Activated T-helper 2 cell treated with anti-CD3 and anti-CD28 coated beads, Interferon-gamma antibody, Interleukin-2, Interleukin-4, amounts not matched to agents 10 μg/mL and 5 μg/mL and 100 μg/mL, durations not matched to agents 14 hours and 24 hours and 36 hours (primary cell): ENCODE data around the gene KRT4. TPM values are rescaled to one million over a fixed set of nuclear protein-coding genes. Genes with fewer than 3 reads are reported as not detected.

Source experiments
- DNase-seq: peaks from one replicate; pipeline ENCODE4 v3.0.0; 2021; ENCODE audit warnings: low spot score
- H3K27ac Mint-ChIP-seq: one replicate; pipeline ENCODE4 v1.8.0; 2021; ENCODE audit warnings: mixed read lengths
- H3K27me3 Mint-ChIP-seq: one replicate; pipeline ENCODE4 v1.8.0; 2021; ENCODE audit warnings: low read depth, mixed read lengths
- H3K36me3 Mint-ChIP-seq: one replicate; pipeline ENCODE4 v1.8.0; 2021; ENCODE audit warnings: low read depth, mixed read lengths
- H3K4me1 Mint-ChIP-seq: one replicate; pipeline ENCODE4 v1.8.0; 2021; ENCODE audit warnings: low read depth, mixed read lengths
- H3K4me3 Mint-ChIP-seq: one replicate; pipeline ENCODE4 v1.8.0; 2021; ENCODE audit warnings: low read depth, mild to moderate bottlenecking, moderate library complexity, mixed read lengths
- H3K9me3 Mint-ChIP-seq: one replicate; pipeline ENCODE4 v1.8.0; 2021; ENCODE audit warnings: mixed read lengths
- intact Hi-C: fragments of 100-400 bp; cut with micrococcal nuclease; formaldehyde crosslinking; loops from one replicate; pipeline ENCODE4 v1.15.1; 2023
- total RNA-seq: library from RNA; stranded (reverse); gene quantifications from 2 replicates; pipeline ENCODE4 v1.2.3, GENCODE V29; 2022

The KRT4 gene
- total RNA-seq, 1 donor from 2014 or later, result not detected

DNA sequence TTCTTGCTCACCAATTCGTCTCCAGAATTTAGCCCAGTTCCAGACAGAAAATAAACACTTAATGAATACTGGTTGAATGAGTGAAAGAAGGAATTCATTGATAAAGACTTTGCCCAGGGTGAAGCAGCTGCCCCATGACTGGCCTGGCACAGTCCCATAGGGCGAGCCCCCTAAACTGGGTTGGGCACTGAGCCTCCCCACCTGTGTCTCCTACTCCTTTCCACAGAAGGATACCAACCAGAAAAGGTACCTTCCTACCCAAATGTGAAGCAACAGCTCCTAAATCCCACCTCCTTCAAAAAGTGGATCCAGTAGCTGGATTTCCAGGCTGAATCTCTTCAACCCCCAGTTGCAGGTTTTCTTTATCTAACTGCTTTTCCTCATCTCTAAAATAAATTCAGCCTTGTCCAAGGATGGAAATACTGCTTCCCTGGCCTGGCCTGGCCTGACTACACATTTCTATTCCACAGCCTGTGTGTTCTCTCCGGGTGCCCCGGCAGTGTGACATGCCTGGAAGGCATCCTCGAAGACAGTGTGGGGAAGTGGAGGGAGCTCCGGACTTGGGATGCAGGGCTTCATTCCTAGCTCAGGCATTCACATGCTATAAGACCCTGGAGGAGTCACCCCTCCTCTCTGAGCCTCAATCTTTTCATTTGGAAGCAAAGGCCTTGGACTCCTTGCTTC, 25.6 kb downstream of the KRT4 start:
- Mint-ChIP-seq H3K4me3 (no peak overlapping the region), H3K36me3 (no peaks in the 10 kb centered on the region), H3K27me3 (peaks cover 40% of the 10 kb centered on the region), H3K27ac (no peak overlapping the region), H3K9me3 (no peaks in the 10 kb centered on the region), H3K4me1 (peaks cover 14% of the 10 kb centered on the region)
- intact Hi-C loops, result no loop called here
- DNase-seq, result no peak

- intact Hi-C loops, result no loop called here
- DNase-seq, result no peak
Observed at GRCh38 chr12:52787324-52788191, 26.4 kb downstream of the KRT4 start.

DNA sequence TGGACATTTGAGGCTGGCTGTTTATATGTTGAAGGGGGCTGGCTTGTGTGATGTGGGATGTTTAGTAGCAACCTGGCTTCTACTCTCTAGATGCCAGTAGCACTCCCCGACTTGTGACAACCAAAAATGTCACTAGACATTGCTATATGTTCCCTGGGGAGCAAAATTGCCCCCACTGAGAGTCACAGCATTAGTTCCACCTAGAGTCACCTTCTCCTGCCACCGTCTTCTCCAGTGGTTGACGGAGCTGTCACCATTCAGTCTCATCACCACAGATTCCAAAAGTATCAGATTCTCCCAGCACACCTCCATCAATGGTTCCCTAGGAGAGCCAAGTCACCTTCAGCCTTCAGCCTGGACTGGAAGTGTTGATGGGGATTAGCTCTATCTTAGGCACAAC, 29.0 kb downstream of the KRT4 start:
- Mint-ChIP-seq H3K9me3 (no peaks in the 10 kb centered on the region), H3K27ac (no peak overlapping the region), H3K36me3 (no peaks in the 10 kb centered on the region), H3K27me3 (peaks cover 38% of the 10 kb centered on the region), H3K4me3 (no peak overlapping the region), H3K4me1 (no peaks in the 10 kb centered on the region)
- intact Hi-C loops, result no loop called here
- no peak for DNase-seq

More at GRCh38 chr12:52787324-52788191, 26.4 kb downstream of the KRT4 start:
- H3K9me3 Mint-ChIP-seq, result no peaks in the 10 kb centered on the region
- peaks cover 40% of the 10 kb centered on the region for H3K27me3 Mint-ChIP-seq
- peaks cover 6% of the 10 kb centered on the region for H3K4me1 Mint-ChIP-seq
- H3K36me3 Mint-ChIP-seq, result no peaks in the 10 kb centered on the region
- no peak overlapping the region for H3K4me3 Mint-ChIP-seq
- no peak overlapping the region for H3K27ac Mint-ChIP-seq

DNA sequence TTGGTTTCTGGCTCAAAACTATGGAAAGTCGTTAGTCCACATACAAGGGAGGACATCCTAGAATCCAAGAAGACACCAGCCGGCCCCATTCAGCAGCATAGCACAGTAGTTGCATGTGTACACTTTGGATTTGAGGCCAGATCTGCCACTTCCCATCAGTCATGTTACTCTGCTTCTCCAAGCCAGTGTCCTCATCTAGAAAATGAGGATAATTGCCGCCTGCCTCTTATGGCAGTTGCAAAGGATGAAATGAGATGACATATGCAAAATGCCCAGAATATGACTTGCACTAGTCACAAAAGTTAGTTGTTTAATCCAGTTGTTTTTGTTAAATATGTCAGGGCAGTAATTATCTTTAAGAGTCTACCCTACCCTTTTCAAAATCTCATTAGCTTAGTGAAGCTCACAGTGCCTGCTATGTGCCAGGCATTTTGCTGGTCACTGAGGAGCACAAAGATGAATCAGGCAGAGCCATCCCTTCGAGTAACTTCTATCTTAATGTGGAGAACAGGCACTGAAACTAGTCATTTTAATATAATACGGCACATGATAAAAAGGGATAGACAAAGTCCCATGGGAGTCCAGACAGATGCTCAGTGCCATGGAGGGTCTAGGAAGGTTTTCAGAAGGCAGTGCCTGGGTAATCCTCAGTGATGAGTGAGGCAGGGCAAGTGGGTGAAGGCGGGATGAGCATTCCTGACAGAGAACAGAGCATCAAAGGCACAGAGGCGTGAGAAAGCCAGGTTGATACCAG, 30.2 kb downstream of the KRT4 start:
- Mint-ChIP-seq H3K36me3 (no peaks in the 10 kb centered on the region), H3K27ac (no peak overlapping the region), H3K4me3 (no peak overlapping the region), H3K4me1 (no peaks in the 10 kb centered on the region), H3K27me3 (peaks cover 36% of the 10 kb centered on the region), H3K9me3 (no peaks in the 10 kb centered on the region)
- intact Hi-C loops, result no loop called here
- DNase-seq, result no peak

DNA sequence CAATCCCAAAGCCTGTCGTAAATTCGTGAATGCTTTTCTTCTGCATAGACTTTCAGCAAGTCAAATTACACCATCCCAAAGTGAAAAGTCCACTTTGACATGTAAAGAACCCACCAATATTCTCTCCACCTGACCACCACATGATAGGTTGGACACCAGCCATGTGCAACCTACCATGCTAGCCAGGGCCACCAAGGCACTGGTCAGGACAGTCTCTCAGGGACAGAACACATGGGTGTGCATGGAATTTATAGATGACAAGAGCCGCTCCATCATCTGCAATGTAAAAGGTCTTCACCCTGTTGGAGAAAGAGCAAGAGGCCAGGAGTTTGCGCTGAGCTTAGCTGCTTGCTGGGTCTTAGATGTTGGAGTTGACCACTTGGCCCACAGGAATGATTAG, 31.4 kb downstream of the KRT4 start:
- H3K9me3 Mint-ChIP-seq, result no peaks in the 10 kb centered on the region
- no peak for DNase-seq
- intact Hi-C loops, result no loop called here
- no peak overlapping the region for H3K4me3 Mint-ChIP-seq
- H3K27ac Mint-ChIP-seq, result no peak overlapping the region
- no peaks in the 10 kb centered on the region for H3K4me1 Mint-ChIP-seq
- no peaks in the 10 kb centered on the region for H3K36me3 Mint-ChIP-seq
- H3K27me3 Mint-ChIP-seq, result peaks cover 31% of the 10 kb centered on the region

DNA sequence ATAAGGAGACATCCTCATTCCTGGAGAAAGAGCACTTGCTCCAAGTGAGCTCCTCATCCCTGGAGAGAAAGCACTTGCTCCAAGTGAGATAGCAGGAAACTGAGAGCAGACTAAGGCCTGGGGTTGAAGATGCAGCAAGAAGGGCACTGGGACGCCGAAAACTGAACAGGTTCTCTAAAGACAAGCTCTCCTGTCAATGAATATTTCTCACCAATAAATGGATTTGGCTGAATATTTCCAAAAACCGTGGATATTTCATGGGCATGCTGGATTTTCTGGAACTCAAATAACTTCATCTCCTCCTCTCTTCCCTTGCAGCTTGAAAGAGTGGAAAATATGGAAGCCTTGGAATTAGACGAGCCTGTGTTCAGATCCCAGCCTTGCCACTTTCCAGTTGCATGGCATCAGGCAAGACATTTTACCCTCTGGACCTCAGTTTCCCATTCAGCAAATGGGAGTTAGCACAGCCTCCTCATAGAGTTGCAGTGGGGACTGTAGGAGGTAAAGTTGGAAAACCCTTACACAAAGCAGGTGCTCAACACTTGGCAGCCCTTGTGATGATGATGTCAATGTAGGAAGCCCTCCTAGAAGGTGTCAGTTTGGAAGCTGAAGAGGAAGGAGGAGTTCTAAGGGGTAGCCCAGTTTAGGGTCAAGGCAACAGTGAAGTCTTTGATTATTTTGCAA, 32.4 kb downstream of the KRT4 start:
- Mint-ChIP-seq H3K36me3 (no peaks in the 10 kb centered on the region), H3K27me3 (peaks cover 32% of the 10 kb centered on the region), H3K27ac (no peak overlapping the region), H3K9me3 (no peaks in the 10 kb centered on the region), H3K4me1 (no peaks in the 10 kb centered on the region), H3K4me3 (no peak overlapping the region)
- DNase-seq, result no peak
- intact Hi-C loops, result no loop called here

GRCh38 chr12:52779914-52780313, 34.0 kb downstream of the KRT4 start:
- Mint-ChIP-seq H3K4me3 (no peak overlapping the region), H3K27me3 (peaks cover 23% of the 10 kb centered on the region), H3K4me1 (no peaks in the 10 kb centered on the region), H3K27ac (no peak overlapping the region), H3K9me3 (no peaks in the 10 kb centered on the region), H3K36me3 (no peaks in the 10 kb centered on the region)
- intact Hi-C loops, result no loop called here
- DNase-seq, result no peak

DNA sequence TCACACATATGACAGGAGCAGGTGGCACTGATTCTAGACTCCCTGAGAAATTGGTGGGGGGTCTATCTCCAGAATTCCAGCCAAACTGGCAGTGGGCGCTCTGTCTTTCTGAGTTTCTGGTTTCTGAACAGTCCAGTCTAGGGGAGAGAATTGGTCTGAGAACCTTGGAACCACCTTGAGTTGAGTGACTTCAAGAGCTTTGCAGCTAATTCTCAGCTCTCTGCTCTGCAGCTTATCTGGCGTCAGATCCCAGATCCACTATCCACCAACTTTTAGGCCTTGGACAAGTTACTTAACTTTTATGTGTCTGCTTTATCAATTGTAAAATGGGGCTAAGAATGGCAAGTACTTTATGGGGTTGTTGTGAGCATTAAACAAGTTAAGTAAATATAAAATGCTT, 35.1 kb downstream of the KRT4 start:
- intact Hi-C loops, result no loop called here
- Mint-ChIP-seq H3K4me1 (no peaks in the 10 kb centered on the region), H3K4me3 (no peak overlapping the region), H3K9me3 (no peaks in the 10 kb centered on the region), H3K27me3 (peaks cover 21% of the 10 kb centered on the region), H3K36me3 (no peaks in the 10 kb centered on the region), H3K27ac (no peak overlapping the region)
- DNase-seq, result no peak

- Mint-ChIP-seq H3K4me1 (no peaks in the 10 kb centered on the region), H3K27ac (no peak overlapping the region), H3K9me3 (no peaks in the 10 kb centered on the region), H3K27me3 (peaks cover 20% of the 10 kb centered on the region), H3K4me3 (no peak overlapping the region), H3K36me3 (no peaks in the 10 kb centered on the region)
- intact Hi-C loops, result no loop called here
- no peak for DNase-seq
Observed at GRCh38 chr12:52777566-52777965, 36.4 kb downstream of the KRT4 start.

GRCh38 chr12:52776913-52777395, 37.0 kb downstream of the KRT4 start, which contains the start of gene KRT76:
KRT76 (minus strand) TSS chr12:52777345; CDS start chr12:52777291, 54 bp downstream.
- Mint-ChIP-seq H3K9me3 (no peaks in the 10 kb centered on the region), H3K27ac (no peak within 1 kb of the TSS), H3K4me3 (no peak within 1 kb of the TSS), H3K4me1 (no peaks in the 10 kb centered on the region), H3K27me3 (peaks cover 17% of the 10 kb centered on the region), H3K36me3 (no peaks in the 10 kb centered on the region)
- intact Hi-C loops, result no loop called here
- no peak for DNase-seq

DNA sequence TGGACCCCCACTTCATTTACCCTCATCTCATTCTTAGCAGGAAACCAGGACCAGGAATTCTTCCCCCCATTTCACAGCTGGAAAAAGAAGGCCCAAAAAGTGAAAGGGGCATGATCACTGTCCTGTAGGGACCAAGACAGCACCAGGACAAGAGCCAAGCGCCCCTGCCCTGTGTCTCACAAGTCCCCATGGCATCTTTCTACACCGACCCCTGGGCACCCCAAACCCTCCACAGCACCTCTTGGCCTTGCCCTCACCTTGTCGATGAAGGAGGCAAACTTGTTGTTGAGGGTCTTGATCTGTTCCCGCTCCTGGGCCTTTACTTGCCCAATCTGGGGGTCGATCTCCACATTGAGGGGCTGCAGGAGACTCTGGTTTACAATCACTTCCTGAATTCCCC, 37.5 kb downstream of the KRT4 start:
- H3K9me3 Mint-ChIP-seq, result no peaks in the 10 kb centered on the region
- no peaks in the 10 kb centered on the region for H3K36me3 Mint-ChIP-seq
- peaks cover 16% of the 10 kb centered on the region for H3K27me3 Mint-ChIP-seq
- no peak overlapping the region for H3K4me3 Mint-ChIP-seq
- intact Hi-C loops, result no loop called here
- no peak overlapping the region for H3K27ac Mint-ChIP-seq
- no peak for DNase-seq
- H3K4me1 Mint-ChIP-seq, result no peaks in the 10 kb centered on the region

- Mint-ChIP-seq H3K4me1 (no peaks in the 10 kb centered on the region), H3K27ac (no peak overlapping the region), H3K27me3 (peaks cover 14% of the 10 kb centered on the region), H3K4me3 (no peak overlapping the region), H3K36me3 (no peaks in the 10 kb centered on the region), H3K9me3 (no peaks in the 10 kb centered on the region)
- DNase-seq, result no peak
- intact Hi-C loops, result no loop called here
Observed at GRCh38 chr12:52774629-52775250, 39.2 kb downstream of the KRT4 start.
